Ishikawa (cell line): Measurements from ENCODE around the gene PCDH9.

Source experiments
- CEBPB ChIP-seq: IDR thresholded peaks from 2 replicates; pipeline ENCODE4 v1.6.1; 2012
- EP300 ChIP-seq: IDR thresholded peaks from 2 replicates; pipeline ENCODE4 v1.6.1; 2012; ENCODE audit warnings: borderline replicate concordance
- FOXM1 ChIP-seq: IDR thresholded peaks from 2 replicates; pipeline ENCODE4 v1.6.1; 2012; ENCODE audit warnings: low read depth, borderline replicate concordance
- MAX ChIP-seq: IDR thresholded peaks from 2 replicates; pipeline ENCODE4 v1.6.1; 2012
- RAD21 ChIP-seq: IDR thresholded peaks from 2 replicates; pipeline ENCODE4 v1.6.1; 2012; ENCODE audit warnings: low read depth
- TAF1 ChIP-seq: IDR thresholded peaks from 2 replicates; pipeline ENCODE4 v1.6.1; 2012; ENCODE audit warnings: low read depth, mild to moderate bottlenecking

DNA sequence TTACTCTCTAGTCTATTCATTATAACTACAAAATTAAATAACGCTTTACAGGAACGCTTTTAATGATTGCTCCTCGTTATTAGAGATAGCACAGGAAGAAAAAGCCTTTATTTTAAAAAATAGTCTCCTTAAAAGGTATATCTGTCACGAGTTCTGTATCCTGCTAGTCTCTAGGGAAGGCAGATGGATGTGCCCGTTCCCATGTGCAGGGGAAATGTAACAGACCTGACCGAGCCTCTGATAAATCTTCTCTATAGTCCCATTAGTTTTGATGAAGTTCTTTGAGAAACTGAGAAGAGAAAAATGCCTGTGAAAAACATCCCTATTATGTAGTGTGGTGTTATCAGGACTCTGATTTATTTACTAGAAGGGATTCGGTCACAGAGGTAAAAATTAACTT lies 226.4 kb downstream of the PCDH9 start:
- TF ChIP-seq FOXM1, result no peak
- TF ChIP-seq MAX, result no peak
- no peak for TF ChIP-seq RAD21
- TF ChIP-seq EP300, result no peak
- no peak for TF ChIP-seq TAF1
- no peak for TF ChIP-seq CEBPB
